ENCODE results near the gene VPS18.
A peak's percentile ranks its signal among the peaks of the same experiment; 100 is the strongest.

The VPS18 gene, protein sequence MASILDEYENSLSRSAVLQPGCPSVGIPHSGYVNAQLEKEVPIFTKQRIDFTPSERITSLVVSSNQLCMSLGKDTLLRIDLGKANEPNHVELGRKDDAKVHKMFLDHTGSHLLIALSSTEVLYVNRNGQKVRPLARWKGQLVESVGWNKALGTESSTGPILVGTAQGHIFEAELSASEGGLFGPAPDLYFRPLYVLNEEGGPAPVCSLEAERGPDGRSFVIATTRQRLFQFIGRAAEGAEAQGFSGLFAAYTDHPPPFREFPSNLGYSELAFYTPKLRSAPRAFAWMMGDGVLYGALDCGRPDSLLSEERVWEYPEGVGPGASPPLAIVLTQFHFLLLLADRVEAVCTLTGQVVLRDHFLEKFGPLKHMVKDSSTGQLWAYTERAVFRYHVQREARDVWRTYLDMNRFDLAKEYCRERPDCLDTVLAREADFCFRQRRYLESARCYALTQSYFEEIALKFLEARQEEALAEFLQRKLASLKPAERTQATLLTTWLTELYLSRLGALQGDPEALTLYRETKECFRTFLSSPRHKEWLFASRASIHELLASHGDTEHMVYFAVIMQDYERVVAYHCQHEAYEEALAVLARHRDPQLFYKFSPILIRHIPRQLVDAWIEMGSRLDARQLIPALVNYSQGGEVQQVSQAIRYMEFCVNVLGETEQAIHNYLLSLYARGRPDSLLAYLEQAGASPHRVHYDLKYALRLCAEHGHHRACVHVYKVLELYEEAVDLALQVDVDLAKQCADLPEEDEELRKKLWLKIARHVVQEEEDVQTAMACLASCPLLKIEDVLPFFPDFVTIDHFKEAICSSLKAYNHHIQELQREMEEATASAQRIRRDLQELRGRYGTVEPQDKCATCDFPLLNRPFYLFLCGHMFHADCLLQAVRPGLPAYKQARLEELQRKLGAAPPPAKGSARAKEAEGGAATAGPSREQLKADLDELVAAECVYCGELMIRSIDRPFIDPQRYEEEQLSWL

DNA sequence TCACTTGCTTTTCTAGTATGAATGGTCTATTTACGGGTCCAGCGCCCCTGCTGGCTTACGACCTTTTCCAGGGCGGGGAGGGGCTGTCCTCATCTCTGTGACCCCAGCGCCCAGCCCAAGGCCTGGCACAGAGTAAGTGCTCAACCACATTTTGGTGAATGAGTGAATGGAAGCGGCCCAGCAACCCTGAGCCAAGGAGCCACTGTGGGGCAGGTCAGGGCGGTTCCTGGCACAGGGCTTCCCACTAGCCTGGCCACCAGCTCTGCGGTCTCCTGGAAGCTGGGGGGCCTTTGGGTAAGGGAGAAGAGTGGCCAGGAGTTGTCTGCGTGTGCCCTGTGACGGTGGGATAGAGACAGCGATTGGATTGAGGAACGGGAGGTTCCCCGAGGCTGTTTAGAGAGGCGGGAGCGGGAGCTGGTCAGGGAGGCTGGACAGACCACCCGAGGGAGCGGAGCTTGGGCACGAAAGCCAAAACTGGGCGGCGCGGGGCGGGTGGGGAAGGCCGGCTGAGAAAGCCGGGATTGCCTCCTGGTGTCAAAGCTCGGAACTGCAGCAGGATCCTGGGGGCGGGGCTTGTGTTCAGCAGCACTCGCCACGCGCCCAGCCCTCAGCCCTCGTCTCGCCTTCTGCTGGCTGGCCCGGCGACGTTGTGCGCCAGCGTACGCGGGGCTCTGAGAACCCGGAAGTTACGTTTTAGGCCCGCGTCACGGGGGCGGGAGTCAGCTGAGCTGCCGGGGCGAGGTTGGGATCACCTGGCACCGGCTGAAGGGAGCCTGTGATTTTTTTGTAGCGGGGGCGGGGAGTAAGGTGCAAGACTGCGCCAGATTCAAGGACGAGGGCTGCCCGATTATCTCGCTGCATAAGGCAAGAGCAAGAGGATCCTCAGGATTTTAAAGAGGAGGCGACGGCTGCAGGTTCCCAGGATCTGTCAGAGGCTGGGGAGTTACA is at the start of gene VPS18:
TSS of gene VPS18 (plus strand) at position 718 of the 948 bp plus-strand sequence. CDS start 319 bp downstream, outside the sequence.
- FAIRE-seq (peak; percentile 87), DNase-seq (ENCODE audit: insufficient read length, low spot score) (peak; percentile 92)
- peak; percentile 45; the same call in 1 of the 2 replicates for TF ChIP-seq POLR2A (IDR thresholded peaks at IDR 0.05; ENCODE audit: low read depth, low read length)

- no peak for FAIRE-seq
- no peak for TF ChIP-seq POLR2A (IDR thresholded peaks at IDR 0.05; ENCODE audit: low read depth, low read length)
- no peak for DNase-seq (ENCODE audit: insufficient read length, low spot score)
Observed at GRCh38 chr15:40844696-40845030, 49.6 kb upstream of the VPS18 start.

GRCh38 chr15:40845036-40845435 is 49.2 kb upstream of the VPS18 start:
- FAIRE-seq (no peak), DNase-seq (ENCODE audit: insufficient read length, low spot score) (no peak)
- TF ChIP-seq POLR2A (IDR thresholded peaks at IDR 0.05; ENCODE audit: low read depth, low read length), result no peak

- DNase-seq (ENCODE audit: insufficient read length, low spot score) (no peak), FAIRE-seq (no peak)
- TF ChIP-seq POLR2A (IDR thresholded peaks at IDR 0.05; ENCODE audit: low read depth, low read length), result no peak
Observed at GRCh38 chr15:40845511-40846284, 48.6 kb upstream of the VPS18 start.

- DNase-seq (ENCODE audit: insufficient read length, low spot score), result no peak
- no peak for FAIRE-seq
- TF ChIP-seq POLR2A (IDR thresholded peaks at IDR 0.05; ENCODE audit: low read depth, low read length), result no peak
Observed at GRCh38 chr15:40846841-40847222, 47.4 kb upstream of the VPS18 start.

- TF ChIP-seq POLR2A (IDR thresholded peaks at IDR 0.05; ENCODE audit: low read depth, low read length), result no peak
- FAIRE-seq, result peak; percentile 75
- DNase-seq (ENCODE audit: insufficient read length, low spot score), result peak; percentile 87
Observed at GRCh38 chr15:40847223-40847961, 46.9 kb upstream of the VPS18 start.

DNA sequence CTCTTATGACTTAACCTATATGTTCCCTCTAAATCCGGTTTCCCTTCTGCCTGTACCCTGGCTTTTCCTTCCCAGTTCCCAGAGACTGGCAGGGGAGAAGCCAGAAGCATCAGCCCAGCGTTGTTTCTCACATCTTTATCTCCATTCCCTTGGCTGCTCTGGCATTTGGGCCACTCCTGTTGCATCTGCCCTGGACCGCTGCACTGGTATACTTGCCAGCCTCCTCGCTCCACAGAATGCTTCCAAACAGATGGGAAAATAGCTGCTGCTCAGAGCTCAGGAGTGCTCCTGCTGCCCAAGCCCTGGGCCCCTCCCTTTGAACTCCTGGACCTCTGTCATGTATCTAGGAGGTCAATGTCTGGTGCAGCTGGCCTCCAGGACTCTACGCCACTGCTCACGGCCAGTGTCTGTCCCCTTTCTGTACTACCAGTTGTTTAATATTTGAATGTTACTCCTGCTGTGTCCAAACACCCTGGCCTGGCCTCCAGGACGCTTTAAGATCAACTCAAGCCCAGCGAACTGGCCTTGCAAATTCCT is 43.6 kb upstream of the VPS18 start:
- TF ChIP-seq POLR2A (IDR thresholded peaks at IDR 0.05; ENCODE audit: low read depth, low read length), result no peak
- DNase-seq (ENCODE audit: insufficient read length, low spot score) (no peak), FAIRE-seq (no peak)

- DNase-seq (ENCODE audit: insufficient read length, low spot score) (no peak), FAIRE-seq (no peak)
- TF ChIP-seq POLR2A (IDR thresholded peaks at IDR 0.05; ENCODE audit: low read depth, low read length), result no peak
Observed at GRCh38 chr15:40852529-40852928, 41.7 kb upstream of the VPS18 start.

- FAIRE-seq, result no peak
- no peak for DNase-seq (ENCODE audit: insufficient read length, low spot score)
- TF ChIP-seq POLR2A (IDR thresholded peaks at IDR 0.05; ENCODE audit: low read depth, low read length), result no peak
Observed at GRCh38 chr15:40853241-40853890, 40.9 kb upstream of the VPS18 start.

- TF ChIP-seq POLR2A (IDR thresholded peaks at IDR 0.05; ENCODE audit: low read depth, low read length), result no peak
- FAIRE-seq, result no peak
- no peak for DNase-seq (ENCODE audit: insufficient read length, low spot score)
Observed at GRCh38 chr15:40854161-40854560, 40.1 kb upstream of the VPS18 start.

- FAIRE-seq (no peak), DNase-seq (ENCODE audit: insufficient read length, low spot score) (no peak)
- no peak for TF ChIP-seq POLR2A (IDR thresholded peaks at IDR 0.05; ENCODE audit: low read depth, low read length)
Observed at GRCh38 chr15:40855706-40856234, 38.5 kb upstream of the VPS18 start.

Data from H54 (cell line).